GM10248 (cell line): ENCODE measurements around the gene HYAL1.
"Not testable (repeated sequence)": the region's sequence is repeated elsewhere in the genome, so short reads cannot be mapped to it uniquely, and the experiment has no call there.

Experiments
- CTCF ChIA-PET: fragments of 300-600 bp; sonication (Branson Sonifier 250); formaldehyde crosslinking; extraction: SDS; loops from one replicate; lab custom pipeline; 2021; ENCODE audit warnings: antibody characterized with exemption; lab: Yijun Ruan, JAX
- POLR2A ChIA-PET: fragments of 350-650 bp; sonication (Branson Sonifier 250); formaldehyde crosslinking; extraction: SDS; loops from one replicate; lab custom pipeline; 2020; ENCODE audit warnings: antibody characterized with exemption; lab: Yijun Ruan, JAX
- DNase-seq: peaks from one replicate; pipeline ENCODE4 v3.0.0; 2012; ENCODE audit errors: extremely low spot score
- TF ChIP-seq, protein P1 (sequence below): IDR thresholded peaks from 2 replicates; pipeline ENCODE4 v1.5.1; 2012; ENCODE audit warnings: mild to moderate bottlenecking, low read depth; ENCODE audit errors: extremely low read depth, missing control alignments, control extremely low read depth

HYAL1 gene

DNA sequence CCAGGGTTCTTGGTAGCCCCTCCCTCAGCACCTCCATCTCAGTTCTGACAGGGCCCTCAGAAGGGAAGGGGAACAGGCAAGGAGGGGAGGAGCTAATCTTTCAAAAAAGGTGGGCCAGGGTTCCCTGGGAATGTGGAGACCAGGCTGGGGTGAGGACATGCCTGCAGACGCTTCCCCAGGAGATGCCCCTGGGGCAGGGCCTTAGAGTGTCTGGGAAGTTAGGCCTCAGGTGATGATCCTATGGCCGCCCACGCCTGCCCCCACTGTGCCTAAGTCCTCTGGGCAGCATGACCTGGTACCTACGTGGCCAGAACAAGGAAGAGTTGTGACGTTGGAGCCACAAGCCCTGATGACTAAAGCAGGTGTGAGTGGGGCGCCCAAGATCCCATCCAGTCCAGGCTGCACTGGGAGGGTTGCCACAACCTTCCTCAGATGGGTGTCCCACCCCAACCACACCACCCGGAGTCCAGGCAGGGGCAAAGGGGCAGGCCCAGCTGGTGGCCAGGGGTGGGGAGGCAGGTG lies 38.3 kb downstream of the HYAL1 start:
- no peak for DNase-seq
- TF ChIP-seq, protein P1, sequence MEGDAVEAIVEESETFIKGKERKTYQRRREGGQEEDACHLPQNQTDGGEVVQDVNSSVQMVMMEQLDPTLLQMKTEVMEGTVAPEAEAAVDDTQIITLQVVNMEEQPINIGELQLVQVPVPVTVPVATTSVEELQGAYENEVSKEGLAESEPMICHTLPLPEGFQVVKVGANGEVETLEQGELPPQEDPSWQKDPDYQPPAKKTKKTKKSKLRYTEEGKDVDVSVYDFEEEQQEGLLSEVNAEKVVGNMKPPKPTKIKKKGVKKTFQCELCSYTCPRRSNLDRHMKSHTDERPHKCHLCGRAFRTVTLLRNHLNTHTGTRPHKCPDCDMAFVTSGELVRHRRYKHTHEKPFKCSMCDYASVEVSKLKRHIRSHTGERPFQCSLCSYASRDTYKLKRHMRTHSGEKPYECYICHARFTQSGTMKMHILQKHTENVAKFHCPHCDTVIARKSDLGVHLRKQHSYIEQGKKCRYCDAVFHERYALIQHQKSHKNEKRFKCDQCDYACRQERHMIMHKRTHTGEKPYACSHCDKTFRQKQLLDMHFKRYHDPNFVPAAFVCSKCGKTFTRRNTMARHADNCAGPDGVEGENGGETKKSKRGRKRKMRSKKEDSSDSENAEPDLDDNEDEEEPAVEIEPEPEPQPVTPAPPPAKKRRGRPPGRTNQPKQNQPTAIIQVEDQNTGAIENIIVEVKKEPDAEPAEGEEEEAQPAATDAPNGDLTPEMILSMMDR = no peak
- POLR2A ChIA-PET = no interaction called here
- CTCF ChIA-PET = interaction anchor here (0.7 to 4.6 kb wide), 6 partner anchors 9 to 73 kb away, joined by 3 to 19 read pairs (median 3); no protein-coding TSS in a partner anchor

DNA sequence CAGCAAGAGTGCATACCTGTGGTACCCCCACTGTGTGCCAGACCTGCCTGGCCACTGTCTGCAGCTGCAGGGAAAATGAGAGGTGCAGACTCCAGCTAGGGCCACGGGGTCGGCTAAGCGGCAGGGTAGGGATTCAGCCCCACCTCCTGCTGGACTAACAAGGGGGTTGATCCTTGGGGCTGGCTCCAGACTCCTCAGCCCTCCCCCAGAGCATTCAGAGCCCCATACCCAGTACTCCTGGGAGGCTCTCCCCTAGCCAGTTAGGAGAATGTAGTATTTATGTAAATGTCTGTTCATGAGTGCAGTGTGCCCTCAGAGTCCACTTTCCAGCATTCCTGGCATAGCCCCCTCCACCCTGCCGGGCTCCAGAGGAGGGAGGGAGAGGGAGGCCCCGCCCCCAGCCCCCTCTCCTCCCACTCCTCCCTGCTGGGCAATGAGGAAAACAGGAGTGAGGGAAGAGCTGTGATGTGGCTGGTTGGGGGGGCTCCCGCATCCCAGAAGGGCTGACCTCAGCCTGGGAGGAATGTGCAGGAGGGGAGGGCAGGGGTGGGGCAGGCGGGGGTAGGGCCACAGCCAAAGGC lies 38.9 kb downstream of the HYAL1 start:
- TF ChIP-seq, protein P1 = no peak
- ChIA-PET POLR2A (interaction anchor here (0.6 kb wide), 1 partner anchor 38 kb away, joined by 3 read pairs; no protein-coding TSS in a partner anchor), CTCF (interaction anchor here (1.2 to 4.6 kb wide), 7 partner anchors 7 to 72 kb away, joined by 3 to 19 read pairs (median 5); no protein-coding TSS in a partner anchor)
- DNase-seq = no peak

DNA sequence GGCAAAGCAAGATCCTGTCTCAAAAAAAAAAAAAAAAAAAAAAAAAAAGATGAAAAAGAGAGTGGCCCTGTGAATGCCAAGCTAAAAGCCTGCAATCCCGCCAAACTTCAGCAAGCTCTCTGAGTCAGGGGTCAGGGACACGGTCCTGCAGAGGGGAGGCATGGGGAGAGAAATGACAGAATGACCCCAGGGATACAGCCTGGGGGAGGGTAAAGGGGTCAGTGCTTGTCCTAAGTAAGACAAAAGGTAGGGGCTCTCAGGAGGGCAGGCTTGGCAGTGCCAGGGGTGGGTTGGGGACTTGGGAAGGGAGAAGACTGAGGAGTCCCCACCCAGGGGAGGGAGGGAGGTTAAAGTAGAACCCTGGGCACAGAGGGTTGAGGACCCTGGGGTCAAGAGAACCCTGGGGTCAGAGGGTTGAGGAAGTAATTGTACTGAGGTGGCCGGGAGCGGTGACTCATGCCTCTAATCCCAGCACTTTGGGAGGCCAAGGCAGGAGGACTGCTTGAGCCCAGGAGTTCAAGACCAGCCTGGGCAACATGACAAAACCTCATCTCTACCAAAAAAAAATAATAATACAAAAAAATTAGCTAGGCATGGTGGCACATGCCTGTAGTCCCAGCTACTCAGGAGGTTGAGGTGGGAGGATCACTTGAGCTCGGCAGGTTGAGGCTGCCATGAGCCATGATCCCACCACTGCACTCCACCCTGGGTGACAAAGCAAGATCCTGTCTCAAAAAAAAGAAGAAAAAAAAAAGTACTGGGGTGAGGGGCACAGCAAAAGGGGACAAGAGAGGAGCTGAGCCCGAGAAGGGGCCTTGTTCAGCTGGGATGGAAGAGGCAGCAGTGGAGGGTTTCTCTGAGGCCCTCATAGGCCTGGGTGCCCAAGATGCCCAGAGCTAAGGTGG lies 39.6 kb downstream of the HYAL1 start:
- POLR2A ChIA-PET = interaction anchor here (0.6 to 1.3 kb wide), 4 partner anchors 17 to 1021 kb away, joined by 3 to 5 read pairs (median 4); no protein-coding TSS in a partner anchor
- CTCF ChIA-PET = interaction anchor here (0.7 to 4.6 kb wide), 8 partner anchors 8 to 71 kb away, joined by 3 to 19 read pairs (median 4); no protein-coding TSS in a partner anchor
- TF ChIP-seq, protein P1 = no peak
- no peak for DNase-seq

DNA sequence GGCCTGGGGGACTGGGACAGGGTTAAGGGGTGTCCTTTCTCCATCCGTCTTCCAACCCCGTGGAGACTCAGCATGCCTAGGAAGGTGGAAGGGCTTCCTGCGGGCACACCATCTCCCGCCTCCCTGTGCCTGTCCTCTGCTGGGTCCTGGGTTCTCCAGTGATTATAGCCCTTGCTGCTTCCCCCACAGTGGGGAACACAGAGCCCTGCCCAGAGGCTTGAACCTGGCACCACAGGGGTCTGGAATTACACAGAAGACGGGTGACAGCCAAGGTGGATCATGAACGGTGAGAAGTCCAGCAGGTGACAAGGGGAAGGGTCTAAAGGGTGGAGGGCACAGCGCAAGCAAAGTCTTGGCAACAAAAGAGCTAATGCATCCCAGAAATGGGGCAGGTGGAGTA lies 40.6 kb downstream of the HYAL1 start:
- no peak for DNase-seq
- TF ChIP-seq, protein P1 = no peak
- ChIA-PET POLR2A (interaction anchor here (1.3 kb wide), 1 partner anchor 16 kb away, joined by 3 read pairs; no protein-coding TSS in a partner anchor), CTCF (interaction anchor here (0.7 to 2.1 kb wide), 6 partner anchors 9 to 68 kb away, joined by 3 to 9 read pairs (median 4); no protein-coding TSS in a partner anchor)

DNA sequence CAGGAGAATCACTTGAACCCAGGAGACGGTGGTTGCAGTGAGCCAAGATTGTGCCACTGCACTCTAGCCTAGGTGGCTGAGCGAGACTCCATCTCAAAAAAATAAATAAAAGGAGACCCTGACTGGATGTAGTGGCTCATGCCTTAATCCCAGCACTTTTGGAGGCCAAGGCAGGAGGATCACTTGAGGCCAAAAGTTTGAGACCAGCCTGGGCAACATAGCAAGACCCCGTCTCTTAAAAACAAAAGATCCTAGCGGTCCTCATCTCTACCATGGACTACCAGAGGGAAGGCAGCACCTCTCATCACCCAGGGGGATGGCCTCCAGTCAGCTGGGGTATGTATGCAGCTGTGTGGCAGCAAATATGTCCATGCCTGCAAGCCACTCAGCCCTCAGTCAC lies 41.2 kb downstream of the HYAL1 start:
- CTCF ChIA-PET = interaction anchor here (4.0 to 9.4 kb wide), 4 partner anchors 8 to 69 kb away, joined by 30 to 152 read pairs (median 64); partner anchors contain the start of genes GNAT1 and SEMA3B
- DNase-seq, POLR2A ChIA-PET: not testable (repeated sequence)

DNA sequence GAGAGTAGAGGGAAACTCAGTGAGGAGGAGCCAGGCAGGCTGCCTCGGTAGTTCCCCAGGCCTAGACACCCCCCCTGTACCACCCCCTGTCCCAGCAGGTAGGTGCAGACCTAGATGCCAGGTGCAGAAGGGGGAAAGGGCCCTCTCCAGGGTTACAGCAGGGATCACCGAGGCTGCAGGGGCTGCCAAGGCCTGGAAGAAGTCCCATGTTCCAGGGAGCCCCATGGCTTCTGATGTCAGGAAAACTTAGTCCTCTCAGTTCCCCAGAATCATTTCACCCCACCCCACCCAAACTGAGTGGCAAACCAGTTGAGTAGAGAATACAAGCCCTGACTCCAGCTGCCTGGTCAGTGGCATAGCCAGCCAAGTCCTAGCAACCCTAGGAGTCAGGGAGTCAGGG lies 41.9 kb downstream of the HYAL1 start:
- POLR2A ChIA-PET = no interaction called here
- TF ChIP-seq, protein P1 = no peak
- DNase-seq = no peak
- CTCF ChIA-PET = interaction anchor here (0.9 to 9.4 kb wide), 8 partner anchors 9 to 147 kb away, joined by 3 to 152 read pairs (median 36); partner anchors contain the start of genes GNAT1, SEMA3B and TUSC2
